ENCODE data around the gene SGF29. TPM values are rescaled to one million over a fixed set of nuclear protein-coding genes. Genes with fewer than 3 reads are reported as not detected.

SGF29 gene
- total RNA-seq = 7.8 and 10.8 TPM in 2 replicates

DNA sequence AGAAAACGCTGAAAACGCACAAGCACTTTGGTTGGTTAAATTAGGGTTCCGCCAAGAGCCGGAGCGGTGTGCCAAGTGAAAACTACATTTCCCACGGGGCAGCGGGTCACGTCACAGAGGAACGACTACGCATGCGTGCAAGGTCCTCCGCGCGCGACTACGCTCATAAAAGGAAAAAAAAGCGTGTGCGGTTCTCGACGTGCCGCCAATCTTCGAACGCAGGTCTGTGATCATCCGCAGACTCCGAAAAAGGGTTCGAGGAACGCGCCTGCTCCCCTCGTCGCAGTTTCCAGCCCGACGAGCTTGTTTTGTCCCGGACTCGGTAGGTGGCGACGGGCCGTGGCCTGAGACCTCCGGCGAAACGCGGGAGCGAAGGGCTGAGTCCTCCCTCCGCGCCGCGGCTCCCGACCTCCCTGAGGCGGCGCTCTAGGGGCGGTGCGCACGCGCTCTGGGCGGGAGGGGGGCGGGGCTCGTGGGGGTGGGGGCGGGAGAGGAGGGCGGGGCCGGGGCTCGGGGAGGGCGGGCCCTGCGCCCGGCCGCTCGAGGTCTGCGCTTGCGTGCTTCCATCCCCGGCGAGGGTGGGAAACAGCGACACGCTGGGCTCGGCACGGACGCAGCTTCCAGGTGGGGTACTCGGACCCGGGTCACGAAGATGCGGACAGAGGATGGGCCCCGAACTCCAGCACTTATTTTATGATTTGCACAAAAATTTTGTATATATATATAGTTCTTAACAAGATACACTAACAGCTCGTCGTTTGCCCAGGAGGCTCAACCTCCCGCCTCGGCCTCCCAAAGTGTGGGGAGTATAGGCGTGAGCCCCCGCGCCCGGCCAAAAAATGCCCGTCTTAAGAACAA is at the start of gene SGF29:
SGF29 (plus strand) TSS at position 145 of the 858 bp plus-strand sequence. CDS start 27,150 bp downstream, outside the sequence.

GRCh38 chr16:28538733-28539596 is 14.8 kb upstream of the SGF29 start, which contains the start of gene NUPR1:
NUPR1 (minus strand) TSS chr16:28538974; CDS start chr16:28538907, 67 bp downstream.

GRCh38 chr16:28596840-28597691 is 43.3 kb downstream of the SGF29 start, which contains the start of gene SULT1A2:
SULT1A2 (minus strand) TSS chr16:28597050; CDS start chr16:28595930, 1,120 bp downstream.

GRCh38 chr16:28609631-28610594 is 56.2 kb downstream of the SGF29 start, which contains the start of gene SULT1A1:
SULT1A1 (minus strand) TSS chr16:28610044; CDS start chr16:28608855, 1,189 bp downstream.

GRCh38 chr16:28637765-28638164 is 84.0 kb downstream of the SGF29 start, which contains the start of gene NPIPB8:
NPIPB8 (plus strand) TSS chr16:28638065; CDS start chr16:28638361, 296 bp downstream.

Other genes with a start within 250 kb of the SGF29 start
- gene NPIPB6, start 190.4 kb upstream of the SGF29 start, total RNA-seq = 0.65 TPM in 1 of 2 replicates, not detected in the other
- gene EIF3CL, start 150.1 kb upstream of the SGF29 start, total RNA-seq = 66.5 and 74.1 TPM in 2 replicates
- gene NPIPB7, start 81.6 kb upstream of the SGF29 start, total RNA-seq = not detected in 2 replicates
- 15.8 and 18.1 TPM in 2 replicates for gene CLN3, start 61.8 kb upstream of the SGF29 start, total RNA-seq
- not detected in 2 replicates for gene APOBR, start 59.3 kb upstream of the SGF29 start, total RNA-seq
- not detected in 2 replicates for gene IL27, start 47.1 kb upstream of the SGF29 start, total RNA-seq
- gene NUPR1, start 14.9 kb upstream of the SGF29 start, total RNA-seq = 22.7 and 32.4 TPM in 2 replicates
- 0.13 and 0.65 TPM in 2 replicates for gene SULT1A2, start 43.1 kb downstream of the SGF29 start, total RNA-seq
- 9.3 and 9.8 TPM in 2 replicates for gene SULT1A1, start 56.1 kb downstream of the SGF29 start, total RNA-seq
- gene NPIPB8, start 84.1 kb downstream of the SGF29 start, total RNA-seq = under 0.01 TPM in 1 of 2 replicates, not detected in the other
- 99.7 and 138 TPM in 2 replicates for gene EIF3C, start 157.5 kb downstream of the SGF29 start, total RNA-seq
- 6.1 and 6.7 TPM in 2 replicates for gene NPIPB9, start 197.9 kb downstream of the SGF29 start, total RNA-seq

All from articular chondrocyte of knee joint (primary cell).